GM18951 (cell line): ENCODE data around the gene TSSK3.

ENCODE experiments used
- POLR2A ChIP-seq: IDR thresholded peaks from 4 replicates; pipeline ENCODE4 v1.6.1; 2011; ENCODE audit warnings: mild to moderate bottlenecking; ENCODE audit not compliant: insufficient read length, insufficient read depth; ENCODE audit errors: extremely low read depth
- in situ Hi-C: fragments of 300-500 bp; cut with MboI; formaldehyde crosslinking; loops from one replicate; pipeline ENCODE4 v1.12.0; 2022; ENCODE audit warnings: low sequenced_read_pairs, mixed read lengths, inconsistent platforms; ENCODE audit not compliant: unreplicated experiment

Gene TSSK3

GRCh38 chr1:32361674-32362473 is 465 bp upstream of the TSSK3 start:
- peak; percentile 21 for TF ChIP-seq POLR2A
- in situ Hi-C loops, result no loop called here

- in situ Hi-C loops, result no loop called here
- TF ChIP-seq POLR2A, result no peak
Measured at GRCh38 chr1:32363713-32364112, 1.4 kb downstream of the TSSK3 start.

DNA sequence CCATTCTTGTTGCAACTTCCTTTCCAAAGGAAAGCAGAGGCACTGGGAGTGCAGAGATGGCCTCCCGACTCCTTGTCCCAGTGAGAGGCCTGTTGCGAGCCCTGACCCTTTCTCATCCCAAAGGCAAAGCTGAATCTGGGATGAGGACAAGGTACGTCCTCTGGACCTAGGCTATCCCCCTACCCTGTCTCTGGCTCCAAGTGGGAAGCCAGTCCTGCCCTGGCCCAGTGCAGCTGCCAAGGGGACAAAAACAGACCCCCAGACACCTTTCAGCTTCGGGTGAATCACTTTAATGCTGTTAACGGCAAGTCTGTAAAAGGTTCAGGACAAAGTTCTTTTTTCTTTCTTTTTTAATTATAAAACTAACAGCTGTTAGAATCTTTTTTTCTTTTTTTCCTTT is 2.5 kb downstream of the TSSK3 start:
- in situ Hi-C loops, result no loop called here
- TF ChIP-seq POLR2A, result no peak

GRCh38 chr1:32365445-32365844 is 3.1 kb downstream of the TSSK3 start:
- in situ Hi-C loops, result no loop called here
- TF ChIP-seq POLR2A, result no peak

DNA sequence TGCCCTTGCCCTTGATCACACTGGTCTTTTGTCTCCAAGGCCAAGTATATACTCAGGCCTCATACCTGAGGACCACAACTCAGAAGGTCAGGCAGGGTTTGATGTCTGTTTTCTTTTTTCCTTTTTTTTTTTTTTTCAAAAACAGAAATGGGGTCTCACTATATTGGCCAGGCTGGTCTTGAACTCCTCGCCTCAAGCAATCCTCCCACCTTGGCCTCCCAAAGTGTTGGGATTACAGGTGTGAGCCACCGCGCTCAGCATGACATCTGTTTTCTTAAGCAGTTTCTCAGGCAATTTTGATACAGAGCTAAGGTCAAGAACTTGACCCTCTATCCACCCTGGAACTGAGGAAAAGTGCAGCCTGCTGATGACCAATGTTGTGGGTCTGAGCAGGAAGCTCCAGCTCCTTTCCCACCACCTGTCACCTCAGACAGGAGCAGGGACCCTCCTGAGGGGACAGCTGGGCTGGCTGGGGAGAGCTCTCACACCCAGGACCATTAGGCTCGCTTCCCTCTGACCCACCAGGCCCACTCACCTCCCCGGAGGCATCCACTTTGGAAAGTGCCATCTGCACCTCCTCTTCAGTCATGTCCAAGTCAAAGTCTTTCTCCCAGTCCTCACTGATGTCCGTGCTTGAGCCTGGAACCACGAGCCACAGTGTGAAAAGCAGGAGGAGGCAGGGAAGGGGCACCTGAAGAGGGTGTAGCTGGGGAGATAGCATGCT is 5.7 kb downstream of the TSSK3 start:
- no peak for TF ChIP-seq POLR2A
- in situ Hi-C loops, result no loop called here

DNA sequence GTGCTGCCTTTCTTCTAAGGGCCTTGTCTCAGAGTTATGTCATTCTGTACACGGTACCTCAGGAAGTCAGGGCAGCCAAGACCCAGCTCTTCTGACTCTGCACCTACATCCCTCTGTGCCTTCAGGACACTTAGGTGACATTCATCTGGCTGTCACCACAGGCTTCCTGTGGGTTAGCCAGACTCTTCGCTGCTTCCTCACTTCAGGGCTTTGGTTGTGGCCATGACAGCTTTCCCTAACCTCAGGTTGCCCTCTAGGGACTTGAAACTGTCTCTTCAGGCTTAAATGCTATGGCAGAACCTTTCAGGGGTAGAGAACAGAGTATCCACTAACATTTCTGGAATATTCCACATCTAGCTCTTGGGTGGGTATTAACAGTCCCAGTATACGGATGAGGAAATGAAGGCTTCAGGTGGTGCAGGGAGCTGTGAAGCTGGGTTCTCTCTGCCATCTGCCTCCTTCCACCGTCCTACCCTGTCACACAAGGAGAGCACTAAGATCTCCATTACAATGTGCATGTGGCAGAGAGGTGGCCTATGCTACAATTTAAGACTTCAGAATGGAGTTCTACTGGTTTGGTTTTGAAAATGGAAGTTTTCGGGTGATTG is 9.9 kb downstream of the TSSK3 start:
- in situ Hi-C loops, result no loop called here

DNA sequence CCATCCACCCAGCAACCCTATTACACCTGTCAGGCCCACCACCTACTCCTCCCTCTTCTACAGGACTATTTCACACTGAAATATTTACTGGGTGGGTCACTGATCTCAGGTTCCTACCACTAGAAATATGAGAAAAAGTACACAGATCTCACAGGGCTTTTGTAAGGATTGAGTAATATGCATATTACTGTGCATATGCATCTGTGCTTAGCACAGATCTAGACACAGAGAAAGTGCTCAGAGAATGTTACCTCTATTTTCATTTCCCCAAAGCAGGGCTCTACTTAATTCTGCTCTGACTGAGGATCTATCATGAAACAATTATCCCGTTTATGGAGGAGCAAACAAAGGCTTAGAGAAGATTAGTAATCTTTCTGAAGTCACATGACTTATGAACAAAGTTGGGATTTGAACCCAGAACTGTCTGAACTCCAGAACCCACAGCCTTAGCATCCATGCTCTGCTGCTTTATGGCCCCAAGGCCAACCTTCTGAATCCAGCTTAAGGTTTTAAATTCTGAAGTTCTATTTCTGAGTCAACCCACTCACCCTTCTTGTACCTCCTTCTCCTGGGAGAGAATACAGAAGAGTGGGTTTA is 11.8 kb downstream of the TSSK3 start:
- in situ Hi-C loops, result no loop called here
- TF ChIP-seq POLR2A, result no peak

More for the DNA sequence above, 9.9 kb downstream of the TSSK3 start:
- no peak for TF ChIP-seq POLR2A

DNA sequence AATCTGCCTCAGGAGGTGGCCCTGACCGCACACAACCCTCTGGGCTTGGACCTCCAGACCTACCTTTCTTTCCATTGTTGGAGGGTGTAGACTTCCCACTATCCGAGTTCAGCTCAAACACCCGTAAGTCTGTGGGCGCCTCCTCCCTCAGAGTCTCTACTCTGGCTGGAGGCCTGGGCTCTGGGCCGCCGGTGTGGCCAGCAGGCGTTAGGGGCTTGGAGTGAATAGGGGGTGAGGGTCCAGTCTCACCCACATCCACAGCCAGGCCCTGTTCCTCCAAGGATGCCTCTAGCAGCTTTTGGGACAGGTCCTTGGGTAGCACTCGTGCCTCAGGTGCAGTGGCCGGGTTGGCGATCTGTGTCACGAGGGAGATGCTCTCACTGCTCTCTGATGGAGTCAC is 13.9 kb downstream of the TSSK3 start:
- in situ Hi-C loops, result no loop called here
- TF ChIP-seq POLR2A, result no peak

DNA sequence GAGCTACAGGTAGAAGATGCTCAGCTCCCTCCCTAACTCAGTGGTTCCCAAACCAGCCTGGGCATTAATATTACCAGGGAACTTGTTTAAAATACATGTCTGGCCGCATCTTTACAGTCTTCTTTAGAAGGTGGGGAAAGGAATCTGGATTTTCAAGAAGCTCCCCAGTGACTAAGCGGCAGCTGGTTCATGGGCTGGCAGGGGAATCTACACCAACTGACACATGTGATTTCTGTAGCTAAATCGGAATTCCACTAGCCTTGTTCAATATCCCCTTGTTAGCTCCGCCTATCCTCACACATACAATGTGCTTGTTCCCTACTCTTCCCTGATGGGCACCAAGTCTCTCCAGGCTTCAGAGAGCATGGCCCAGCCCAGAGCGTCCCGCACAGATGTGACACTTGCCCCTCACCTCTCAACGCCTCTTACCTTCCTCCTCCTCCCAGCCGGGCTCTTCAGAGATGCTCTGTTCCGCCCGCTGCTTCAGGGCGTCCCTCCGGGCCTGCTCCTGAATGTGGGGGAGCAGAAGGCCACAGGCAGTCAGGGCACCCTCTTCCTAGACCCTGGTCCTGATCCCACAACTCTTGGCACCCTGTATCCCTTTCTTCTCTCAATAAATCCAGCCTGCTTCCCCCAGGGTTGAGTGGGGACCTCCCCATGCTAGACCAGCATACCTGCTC is 15.3 kb downstream of the TSSK3 start:
- no peak for TF ChIP-seq POLR2A

GRCh38 chr1:32380057-32380456 is 17.7 kb downstream of the TSSK3 start:
- in situ Hi-C loops, result no loop called here
- no peak for TF ChIP-seq POLR2A

More for the DNA sequence above, 15.3 kb downstream of the TSSK3 start:
- in situ Hi-C loops, result no loop called here

DNA sequence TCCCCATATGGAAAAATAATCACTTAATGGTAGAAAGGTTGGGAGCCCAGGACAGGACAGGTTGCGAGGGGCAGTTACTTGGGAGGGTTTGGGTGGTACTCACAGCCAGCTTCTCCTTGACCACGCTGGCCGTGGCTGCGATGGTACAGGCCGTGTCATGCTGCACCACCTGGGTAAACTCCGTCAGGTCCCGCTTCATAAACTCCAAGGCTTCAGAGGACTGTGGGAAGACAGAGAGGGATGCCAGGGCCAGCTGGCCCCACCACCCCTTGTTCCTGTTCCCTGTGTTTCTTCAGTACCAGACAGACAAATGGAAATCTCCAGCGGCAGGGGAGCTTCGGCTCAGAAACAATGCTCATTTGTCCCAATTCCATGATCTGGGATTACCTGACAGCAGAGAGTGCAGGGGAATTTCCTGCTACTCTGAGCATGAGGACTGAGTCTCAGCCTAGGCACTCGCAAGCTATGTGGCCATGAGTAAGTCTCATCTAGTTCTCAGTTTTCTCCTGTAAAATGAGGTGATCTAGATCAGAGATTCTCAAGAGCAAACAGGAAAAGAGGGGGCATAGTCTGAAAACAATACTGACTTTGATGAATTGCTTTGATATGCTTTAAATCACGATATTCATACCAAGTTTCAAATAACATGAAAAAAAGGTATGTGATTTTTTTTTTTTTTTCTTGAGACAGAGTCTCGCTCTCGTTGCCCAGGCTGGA is 24.5 kb downstream of the TSSK3 start:
- in situ Hi-C loops, result no loop called here

DNA sequence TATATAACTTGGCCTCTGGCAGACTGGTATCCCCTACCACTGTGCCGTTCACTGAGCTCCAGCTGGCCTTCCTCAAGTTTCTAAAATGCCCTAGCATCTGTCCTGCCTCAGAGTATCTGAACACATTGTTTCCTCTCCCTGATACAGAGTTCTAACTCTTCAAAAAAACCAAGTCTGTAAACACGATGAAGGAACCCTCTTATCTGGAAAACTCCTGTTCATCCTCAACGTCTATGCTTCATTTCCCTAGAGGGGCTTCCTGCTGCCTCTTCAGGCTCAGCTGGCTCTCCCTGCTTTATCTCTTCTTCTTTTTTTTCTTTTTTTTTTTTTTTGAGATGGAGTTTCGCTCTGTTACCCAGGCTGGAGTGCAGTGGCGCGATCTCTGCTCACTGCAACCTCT is 26.3 kb downstream of the TSSK3 start:
- no peak for TF ChIP-seq POLR2A
- in situ Hi-C loops, result no loop called here

More for the DNA sequence above, 24.5 kb downstream of the TSSK3 start:
- TF ChIP-seq POLR2A, result no peak
